Activated CD4-positive, alpha-beta T cell treated with anti-CD3 and anti-CD28 coated beads, Interleukin-2, amount 50 U/mL, for 1 hour (primary cell): ENCODE data around the gene MTMR12.

Experiments
- DNase-seq: peaks from one replicate; pipeline ENCODE4 v3.0.0-alpha.2; 2020

The MTMR12 gene

DNA sequence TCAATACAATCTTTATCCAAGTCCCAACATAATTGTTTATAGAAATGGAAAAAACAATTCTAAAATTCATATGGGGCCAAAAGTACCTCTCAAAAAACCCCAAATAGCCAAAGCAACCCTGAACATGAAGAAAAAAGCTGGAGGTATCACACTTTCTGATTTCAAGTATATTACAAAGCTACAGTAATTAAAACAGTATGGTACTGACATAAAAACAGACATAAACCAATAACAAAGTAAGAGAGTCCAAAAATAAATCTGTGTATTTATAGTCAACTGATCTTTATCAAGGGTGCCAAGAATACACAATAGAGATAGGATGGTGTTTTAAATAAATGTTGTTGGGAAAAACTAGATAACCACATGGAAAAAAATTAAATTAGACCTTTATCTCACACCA is 125.1 kb downstream of the MTMR12 start:
- no peak for DNase-seq

DNA sequence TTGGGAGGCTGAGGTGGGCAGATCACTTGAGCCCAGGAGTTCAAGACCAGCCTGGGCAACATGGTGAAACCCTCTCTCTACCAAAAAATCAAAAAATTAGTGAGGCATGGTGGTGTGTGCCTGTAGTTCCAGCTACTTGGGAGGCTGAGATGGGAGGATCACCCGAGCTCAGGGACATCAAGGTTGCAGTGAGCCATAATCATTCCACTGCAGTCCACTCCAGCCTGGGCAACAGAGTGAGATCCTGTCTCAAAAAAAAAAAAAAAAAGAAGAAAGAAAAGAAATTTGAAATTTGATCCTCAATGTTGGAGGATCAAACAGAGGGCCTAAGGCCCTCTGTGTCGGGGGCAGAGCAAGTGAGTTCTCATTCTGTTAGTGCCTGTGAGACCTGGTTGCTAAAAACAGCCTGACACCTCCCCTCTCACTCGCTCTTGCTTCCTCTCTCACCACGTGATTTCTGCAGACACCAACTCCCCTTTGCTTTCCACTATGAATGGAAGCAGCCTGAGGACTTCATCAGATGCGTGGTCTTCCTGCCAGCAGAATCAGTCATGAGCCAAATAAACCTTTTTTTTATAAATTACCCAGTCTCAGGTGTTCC is 130.2 kb downstream of the MTMR12 start:
- no peak for DNase-seq
